K562 (cell line): Measurements from ENCODE around the gene DBNDD2. TPM values are rescaled to one million over a fixed set of nuclear protein-coding genes. Genes with fewer than 3 reads are reported as not detected.
A peak's percentile ranks its signal among the peaks of the same experiment; 100 is the strongest.

Experiments
- CCNT2 ChIP-seq: IDR thresholded peaks from 2 replicates; pipeline ENCODE4 v1.6.1; 2011; ENCODE audit warnings: borderline replicate concordance, low read depth, mild to moderate bottlenecking, moderate library complexity, mixed read lengths, low read length; ENCODE audit not compliant: insufficient read length; ENCODE audit errors: extremely low read depth
- JUN ChIP-seq, 2 experiments: sonication (generic) in 1 of 2; formaldehyde crosslinking in 1 of 2; IDR thresholded peaks; 2 replicates each; pipeline versions ENCODE4 v1.6.1 to v1.8.0; 2012 to 2022; ENCODE audit warnings: borderline replicate concordance in 2 of 2, mild to moderate bottlenecking in 2 of 2, improper control_type of control experiment in 1 of 2, low read depth in 1 of 2, low read length in 1 of 2, missing genetic modification reagents in 1 of 2
- SRF ChIP-seq, 2 experiments: fragments of 250-450, 450-650 bp in 1 of 2; sonication (Bioruptor Pico) in 1 of 2; sonication (generic) in 1 of 2; formaldehyde crosslinking; IDR thresholded peaks; 2 replicates each; pipeline versions ENCODE4 v1.5.0 to v1.5.1; 2020 to 2022; ENCODE audit warnings: mild to moderate bottlenecking in 1 of 2, missing genetic modification reagents in 1 of 2
- UBTF ChIP-seq, 2 experiments: IDR thresholded peaks; 2 replicates each; pipeline ENCODE4 v1.6.1; 2012; ENCODE audit warnings: improper control_type of control experiment in 2 of 2, low read depth in 2 of 2, low read length in 2 of 2, borderline replicate concordance in 1 of 2
- ZBTB43 ChIP-seq: sonication (generic); formaldehyde crosslinking; IDR thresholded peaks from 2 replicates; pipeline ENCODE4 v1.8.0; 2023; ENCODE audit warnings: mild to moderate bottlenecking, missing genetic modification reagents
- ZBTB49 ChIP-seq: sonication (generic); formaldehyde crosslinking; IDR thresholded peaks from 2 replicates; pipeline ENCODE4 v1.8.0; 2022; ENCODE audit warnings: missing genetic modification reagents, mild to moderate bottlenecking, borderline replicate concordance
- ZHX1 ChIP-seq: fragments of 150-350 bp; conservative IDR thresholded peaks from 2 replicates; pipeline ENCODE4 v1.6.1; 2014; ENCODE audit warnings: low read length
- ZNF830 ChIP-seq: fragments of 250-450 bp; sonication (Bioruptor Pico); IDR thresholded peaks from 2 replicates; pipeline ENCODE4 v1.5.0; 2021; ENCODE audit warnings: mild to moderate bottlenecking
- polyA plus RNA-seq, 8 experiments: library from polyadenylated mRNA; depleted of rRNA in 4 of 8; stranded (reverse) in 5 of 8; unstranded in 3 of 8; fragments of >200 nt; fragmentation: Nextera tagmentation in 2 of 8; fragmentation: Illumina TruSeq in 1 of 8; extraction: Ambion mirVana in 2 of 8; extraction: Trizol in 1 of 8; gene quantifications; 2 replicates each; pipeline versions ENCODE4 v1.2.1 to v1.2.3, GENCODE V29; 2011 to 2014; ENCODE audit warnings: inconsistent platforms in 1 of 8, missing spikeins in 1 of 8
- total RNA-seq, 7 experiments: library from RNA; depleted of rRNA in 6 of 7; stranded (reverse); fragments of >200 nt in 6 of 7; fragmentation: Illumina TruSeq in 2 of 7; extraction: Trizol in 2 of 7; gene quantifications; 2 replicates each; pipeline versions ENCODE4 v1.2.1 to v1.2.3, GENCODE V29; 2011 to 2021; ENCODE audit warnings: low replicate concordance in 1 of 7

DBNDD2 gene
- total and polyA plus RNA-seq, 9 of the 15 experiments (the other 6 are each of a cell fraction or from before 2014, with no cell fraction given): 12.8 to 64.0 (median 35.8) TPM

GRCh38 chr20:45449528-45449927 is 41.4 kb downstream of the DBNDD2 start (continued):
- TF ChIP-seq UBTF (IDR thresholded peaks at IDR 0.05; ENCODE audit: borderline replicate concordance in 1 of 2, low read depth in 2 of 2, low read length in 2 of 2) (no peak), ZBTB49 (CRISPR knock-in tag) (no peak), SRF (CRISPR knock-in tag; IDR thresholded peaks at IDR 0.05) (peak in 1 of 2 experiments; percentile 41; a peak in 1 of 4 replicates), CCNT2 (no peak), ZBTB43 (no peak), JUN (IDR thresholded peaks at IDR 0.05; ENCODE audit: borderline replicate concordance, low read depth, low read length) (no peak), JUN (CRISPR knock-in tag; IDR thresholded peaks at IDR 0.05; ENCODE audit: borderline replicate concordance) (no peak), ZHX1 (no peak), ZNF830 (no peak)
